ENCODE results near the gene IRX4.
"Not testable (repeated sequence)": the region's sequence is repeated elsewhere in the genome, so short reads cannot be mapped to it uniquely, and the experiment has no call there.

IRX4 gene

DNA sequence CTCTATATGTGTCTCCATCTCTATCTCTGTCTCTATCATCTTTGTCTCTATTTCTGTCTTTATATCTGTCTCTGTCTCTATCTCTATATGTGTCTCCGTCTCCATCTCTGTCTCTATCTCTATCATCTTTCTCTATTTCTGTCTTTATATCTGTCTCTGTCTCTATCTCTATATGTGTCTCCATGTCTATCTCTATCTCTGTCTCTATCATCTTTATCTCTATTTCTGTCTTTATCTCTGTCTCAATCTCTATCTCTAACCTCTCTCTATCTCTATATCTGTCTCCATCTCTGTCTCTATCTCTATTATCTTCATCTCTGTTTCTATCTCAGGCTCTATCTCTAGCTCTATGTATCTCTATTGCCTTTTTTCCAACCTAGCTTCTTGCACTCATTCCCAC lies 37.0 kb downstream of the IRX4 start:
- Histone ChIP-seq H3K36me3 (ENCODE audit: insufficient read depth, low read length) (no peaks in the 10 kb centered on the region), H3K9ac (ENCODE audit: low read depth, low read length, poor library complexity, severe bottlenecking) (no peak overlapping the region), H3K79me2 (ENCODE audit: insufficient read depth, low read length) (no peaks in the 10 kb centered on the region), H3F3A (ENCODE audit: low read depth) (no peaks in the 10 kb centered on the region), H2AFZ (ENCODE audit: low read length) (no peak overlapping the region), H4K20me1 (ENCODE audit: insufficient read depth, low read length, poor library complexity, severe bottlenecking) (no peaks in the 10 kb centered on the region), H3K27me3 (ENCODE audit: insufficient read depth, low read length, poor library complexity, severe bottlenecking) (no peaks in the 10 kb centered on the region), H3K4me3 (ENCODE audit: low read length, poor library complexity, severe bottlenecking) (no peak overlapping the region), H3K9me2 (replicated peaks; ENCODE audit: low read depth, low read length) (no peaks in the 10 kb centered on the region), H3K4me2 (ENCODE audit: low read depth, low read length, poor library complexity, severe bottlenecking) (no peak overlapping the region), H3K9me3 (ENCODE audit: insufficient read depth, low read depth, low read length) (no peaks in the 10 kb centered on the region), H3K4me1 (ENCODE audit: insufficient read depth, low read length, poor library complexity, severe bottlenecking) (no peaks in the 10 kb centered on the region)
- TF ChIP-seq, protein P1, sequence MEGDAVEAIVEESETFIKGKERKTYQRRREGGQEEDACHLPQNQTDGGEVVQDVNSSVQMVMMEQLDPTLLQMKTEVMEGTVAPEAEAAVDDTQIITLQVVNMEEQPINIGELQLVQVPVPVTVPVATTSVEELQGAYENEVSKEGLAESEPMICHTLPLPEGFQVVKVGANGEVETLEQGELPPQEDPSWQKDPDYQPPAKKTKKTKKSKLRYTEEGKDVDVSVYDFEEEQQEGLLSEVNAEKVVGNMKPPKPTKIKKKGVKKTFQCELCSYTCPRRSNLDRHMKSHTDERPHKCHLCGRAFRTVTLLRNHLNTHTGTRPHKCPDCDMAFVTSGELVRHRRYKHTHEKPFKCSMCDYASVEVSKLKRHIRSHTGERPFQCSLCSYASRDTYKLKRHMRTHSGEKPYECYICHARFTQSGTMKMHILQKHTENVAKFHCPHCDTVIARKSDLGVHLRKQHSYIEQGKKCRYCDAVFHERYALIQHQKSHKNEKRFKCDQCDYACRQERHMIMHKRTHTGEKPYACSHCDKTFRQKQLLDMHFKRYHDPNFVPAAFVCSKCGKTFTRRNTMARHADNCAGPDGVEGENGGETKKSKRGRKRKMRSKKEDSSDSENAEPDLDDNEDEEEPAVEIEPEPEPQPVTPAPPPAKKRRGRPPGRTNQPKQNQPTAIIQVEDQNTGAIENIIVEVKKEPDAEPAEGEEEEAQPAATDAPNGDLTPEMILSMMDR (conservative IDR thresholded peaks at IDR 0.05; ENCODE audit: low read length) = no peak
- no peak for TF ChIP-seq EZH2phosphoT487 (IDR thresholded peaks at IDR 0.05; ENCODE audit: borderline replicate concordance)

DNA sequence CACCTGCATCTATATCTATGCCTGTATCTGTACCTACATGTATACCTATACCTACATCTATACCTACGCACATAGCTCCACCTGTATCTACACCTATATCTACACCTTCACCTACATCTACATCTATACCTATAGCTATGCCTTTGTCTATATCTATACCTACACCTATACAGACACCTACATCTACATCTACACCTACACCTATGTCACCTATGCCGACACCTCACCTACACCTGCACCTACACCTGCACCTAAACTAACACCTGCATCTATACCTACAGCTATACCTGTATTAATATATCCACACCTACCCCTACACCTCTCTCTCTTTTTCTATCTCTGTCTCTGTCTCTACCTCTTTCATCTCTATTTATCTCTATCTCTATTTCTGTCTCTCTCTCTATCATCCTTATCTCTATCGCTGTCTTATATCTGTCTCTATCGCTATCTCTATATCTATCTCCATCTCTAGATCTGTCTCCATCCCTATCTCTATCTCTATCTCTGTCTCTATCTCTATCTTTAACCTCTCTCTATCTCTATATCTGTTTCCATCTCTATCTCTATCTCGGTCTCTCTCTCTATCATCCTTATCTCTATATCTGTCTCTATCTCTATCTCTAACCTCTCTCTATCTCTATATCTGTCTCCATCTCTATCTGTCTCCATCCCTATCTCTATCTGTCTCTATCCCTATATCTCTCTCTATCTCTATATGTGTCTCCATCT lies 37.9 kb downstream of the IRX4 start:
- Histone ChIP-seq H3K27me3 (ENCODE audit: insufficient read depth, low read length, poor library complexity, severe bottlenecking) (no peaks in the 10 kb centered on the region), H3K9ac (ENCODE audit: low read depth, low read length, poor library complexity, severe bottlenecking) (no peak overlapping the region), H3K4me1 (ENCODE audit: insufficient read depth, low read length, poor library complexity, severe bottlenecking) (no peaks in the 10 kb centered on the region), H4K20me1 (ENCODE audit: insufficient read depth, low read length, poor library complexity, severe bottlenecking) (no peaks in the 10 kb centered on the region), H3K9me3 (ENCODE audit: insufficient read depth, low read depth, low read length) (no peaks in the 10 kb centered on the region), H2AFZ (ENCODE audit: low read length) (no peak overlapping the region), H3F3A (ENCODE audit: low read depth) (no peaks in the 10 kb centered on the region), H3K4me2 (ENCODE audit: low read depth, low read length, poor library complexity, severe bottlenecking) (no peak overlapping the region), H3K9me2 (replicated peaks; ENCODE audit: low read depth, low read length) (no peaks in the 10 kb centered on the region), H3K79me2 (ENCODE audit: insufficient read depth, low read length) (no peaks in the 10 kb centered on the region), H3K36me3 (ENCODE audit: insufficient read depth, low read length) (no peaks in the 10 kb centered on the region), H3K4me3 (ENCODE audit: low read length, poor library complexity, severe bottlenecking) (no peak overlapping the region)
- no peak for TF ChIP-seq EZH2phosphoT487 (IDR thresholded peaks at IDR 0.05; ENCODE audit: borderline replicate concordance)
- TF ChIP-seq, protein P1 (conservative IDR thresholded peaks at IDR 0.05; ENCODE audit: low read length) = no peak

DNA sequence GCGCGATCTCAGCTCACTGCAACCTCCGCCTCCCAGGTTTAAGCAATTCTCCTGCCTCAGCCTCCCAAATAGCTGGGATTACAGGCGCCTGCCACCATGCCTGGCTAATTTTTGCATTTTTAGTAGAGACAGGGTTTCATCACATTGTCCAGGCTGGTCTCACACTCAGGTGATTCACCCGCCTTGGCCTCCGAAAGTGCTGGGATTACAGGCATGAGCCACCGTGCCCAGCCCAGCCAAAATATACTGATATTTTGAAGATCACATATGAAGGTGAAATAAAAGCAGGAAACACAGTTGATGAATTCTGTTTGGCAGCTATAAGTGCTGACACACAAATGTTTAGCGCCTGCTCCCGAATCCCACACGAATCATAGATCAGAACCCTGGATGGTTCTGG lies 39.0 kb downstream of the IRX4 start:
- H3K9ac ChIP-seq (ENCODE audit: low read depth, low read length, poor library complexity, severe bottlenecking); H3K9me2 ChIP-seq (replicated peaks; ENCODE audit: low read depth, low read length); H3K4me1 ChIP-seq (ENCODE audit: insufficient read depth, low read length, poor library complexity, severe bottlenecking); H3K36me3 ChIP-seq (ENCODE audit: insufficient read depth, low read length); H3K4me2 ChIP-seq (ENCODE audit: low read depth, low read length, poor library complexity, severe bottlenecking); H3K79me2 ChIP-seq (ENCODE audit: insufficient read depth, low read length); H2AFZ ChIP-seq (ENCODE audit: low read length); H3K9me3 ChIP-seq (ENCODE audit: insufficient read depth, low read depth, low read length); H3K4me3 ChIP-seq (ENCODE audit: low read length, poor library complexity, severe bottlenecking); H3K27me3 ChIP-seq (ENCODE audit: insufficient read depth, low read length, poor library complexity, severe bottlenecking); H4K20me1 ChIP-seq (ENCODE audit: insufficient read depth, low read length, poor library complexity, severe bottlenecking); H3F3A ChIP-seq (ENCODE audit: low read depth): not testable (repeated sequence)

All from Loucy (cell line).